Liver (tissue), 9 donors: ENCODE data around the gene COL12A1. TPM values are rescaled to one million over a fixed set of nuclear protein-coding genes. Genes with fewer than 3 reads are reported as not detected.

ENCODE experiments used
- DNase-seq: peaks from one replicate; pipeline ENCODE4 v3.0.0-alpha.2; 2017; ENCODE audit warnings: low spot score
- H3K27ac ChIP-seq, 2 donors: one replicate each; pipeline ENCODE4 v1.7.0; 2013; ENCODE audit warnings: inconsistent platforms in 2 of 2, low read length in 2 of 2, control low read depth in 1 of 2, low read depth in 1 of 2, mild to moderate bottlenecking in 1 of 2
- H3K27me3 ChIP-seq, 4 donors: one replicate each; pipeline versions ENCODE4 v1.6.1 to v1.7.0; 2013; ENCODE audit warnings: low read length in 3 of 4, inconsistent platforms in 1 of 4, mild to moderate bottlenecking in 1 of 4, moderate library complexity in 1 of 4; ENCODE audit not compliant: control insufficient read depth in 4 of 4, insufficient read depth in 4 of 4
- H3K36me3 ChIP-seq, 4 donors: one replicate each; pipeline versions ENCODE4 v1.6.1 to v1.7.0; 2013; ENCODE audit warnings: low read length in 3 of 4, mild to moderate bottlenecking in 3 of 4, low read depth in 1 of 4, moderate library complexity in 1 of 4; ENCODE audit not compliant: control insufficient read depth in 4 of 4, insufficient read depth in 3 of 4
- H3K4me1 ChIP-seq, 4 donors: one replicate each; pipeline versions ENCODE4 v1.6.1 to v1.7.0; 2013; ENCODE audit warnings: low read length in 3 of 4, mild to moderate bottlenecking in 3 of 4, moderate library complexity in 1 of 4; ENCODE audit not compliant: control insufficient read depth in 4 of 4, insufficient read depth in 4 of 4
- H3K4me3 ChIP-seq, 3 donors: one replicate each; pipeline versions ENCODE4 v1.6.1 to v1.7.0; 2013; ENCODE audit warnings: low read length in 3 of 3, control low read depth in 1 of 3, low read depth in 1 of 3, mild to moderate bottlenecking in 1 of 3
- H3K9ac ChIP-seq, 2 donors: one replicate each; pipeline ENCODE4 v1.7.0; 2013; ENCODE audit warnings: low read length in 2 of 2, mild to moderate bottlenecking in 2 of 2, moderate library complexity in 2 of 2, control low read depth in 1 of 2, low read depth in 1 of 2
- H3K9me3 ChIP-seq, 4 donors: one replicate each; pipeline versions ENCODE4 v1.6.1 to v1.7.0; 2013; ENCODE audit warnings: low read length in 3 of 4; ENCODE audit not compliant: control insufficient read depth in 4 of 4
- ATF3 ChIP-seq: IDR thresholded peaks from 2 replicates; pipeline ENCODE4 v1.6.1; 2016; ENCODE audit warnings: antibody characterized with exemption
- FOXA2 ChIP-seq: IDR thresholded peaks from 2 replicates; pipeline ENCODE4 v1.6.1; 2016; ENCODE audit warnings: antibody characterized with exemption
- HNF4A ChIP-seq, 2 donors: conservative IDR thresholded peaks; 2 replicates each; pipeline ENCODE4 v1.6.1; 2016; ENCODE audit warnings: antibody characterized with exemption in 2 of 2, mild to moderate bottlenecking in 2 of 2
- JUND ChIP-seq, 2 donors: IDR thresholded peaks; 2 replicates each; pipeline ENCODE4 v1.6.1; 2016; ENCODE audit warnings: antibody characterized with exemption in 2 of 2
- MAX ChIP-seq: IDR thresholded peaks from 2 replicates; pipeline ENCODE4 v1.6.1; 2016; ENCODE audit warnings: antibody characterized with exemption
- NR2F2 ChIP-seq: IDR thresholded peaks from 2 replicates; pipeline ENCODE4 v1.6.1; 2016; ENCODE audit warnings: antibody characterized with exemption
- RAD21 ChIP-seq, 2 donors: IDR thresholded peaks; 2 replicates each; pipeline ENCODE4 v1.6.1; 2016; ENCODE audit warnings: antibody characterized with exemption in 2 of 2, mild to moderate bottlenecking in 2 of 2
- REST ChIP-seq: IDR thresholded peaks from 2 replicates; pipeline ENCODE4 v1.6.1; 2016; ENCODE audit warnings: antibody characterized with exemption, mild to moderate bottlenecking
- RXRA ChIP-seq, 2 donors: IDR thresholded peaks; 2 replicates each; pipeline ENCODE4 v1.6.1; 2017 to 2018; ENCODE audit warnings: antibody characterized with exemption in 2 of 2, mild to moderate bottlenecking in 1 of 2
- TAF1 ChIP-seq: conservative IDR thresholded peaks from 2 replicates; pipeline ENCODE4 v1.6.1; 2016; ENCODE audit warnings: antibody characterized with exemption, mild to moderate bottlenecking
- ZBTB33 ChIP-seq: IDR thresholded peaks from 2 replicates; pipeline ENCODE4 v1.6.1; 2016; ENCODE audit warnings: antibody characterized with exemption
- WGBS: extraction: QIAGEN DNeasy Blood & Tissue Kit; methylation state at CpG from one replicate; pipeline ENCODE4 v1.1.7; 2013; 5-methylcytosine and 5-hydroxymethylcytosine counted together
- polyA plus RNA-seq, 2 donors: library from polyadenylated mRNA; stranded (reverse) in 1 of 2; unstranded in 1 of 2; fragments of 200-250 nt in 1 of 2; fragments of >200 nt in 1 of 2; fragmentation: Nextera tagmentation in 1 of 2; extraction: Ambion mirVana in 1 of 2; gene quantifications; one replicate each; pipeline versions ENCODE4 v1.2.1 to v1.2.3, GENCODE V29; 2013 to 2015
- total RNA-seq, 2 donors: library from RNA; depleted of rRNA; stranded (reverse); fragments of >200 nt; gene quantifications; one replicate each; pipeline ENCODE4 v1.2.3, GENCODE V29; 2014
- donor health status: healthy.
- donor health status: healthy.
- donor health status: healthy.
- donor health status: healthy.
- donor health status: healthy.

COL12A1 gene
- 1 to 10 TPM; 2.1 to 5.1 TPM for total RNA-seq
- 1 to 10 TPM in 1 of 2 donors, under 1 TPM in 1; 0.15 to 1.5 TPM for polyA plus RNA-seq

- Histone ChIP-seq H3K9ac (no peak within 1 kb of the TSS), H3K27ac (peak within 1 kb of the TSS; percentile 20 to 43), H3K27me3 (peaks cover 0 to 26% (median 11%) of the 10 kb centered on the region in 4 donors), H3K4me1 (peaks cover 18 to 49% (median 30%) of the 10 kb centered on the region in 4 donors), H3K4me3 (peak within 1 kb of the TSS; percentile 23 to 49 (median 24)), H3K9me3 (no peaks in the 10 kb centered on the region), H3K36me3 (no peaks in the 10 kb centered on the region)
- WGBS = 3% methylated on average over 64 of the region's 64 CpGs
- TF ChIP-seq RXRA (IDR thresholded peaks at IDR 0.05) = no peak
- no peak for DNase-seq
Measured at GRCh38 chr6:75205776-75206575, at the start of gene COL12A1. TSS of gene COL12A1 (minus strand) at chr6:75206053. CDS start at chr6:75202792, 3,261 bp downstream.

- TF ChIP-seq HNF4A (conservative IDR thresholded peaks at IDR 0.05) (no peak), NR2F2 (no peak), JUND (IDR thresholded peaks at IDR 0.05) (no peak), ZBTB33 (no peak), MAX (no peak), REST (no peak)
- Histone ChIP-seq H3K36me3 (peaks cover 0 to 13% (median 7%) of the 10 kb centered on the region in 4 donors), H3K4me1 (no peaks in the 10 kb centered on the region), H3K9ac (no peak overlapping the region), H3K9me3 (no peaks in the 10 kb centered on the region), H3K4me3 (no peak overlapping the region), H3K27ac (no peak overlapping the region), H3K27me3 (no peaks in the 10 kb centered on the region)
- 77% methylated on average over 2 of the region's 2 CpGs for WGBS
- DNase-seq = no peak
Measured at GRCh38 chr6:75250552-75250951, 44.7 kb upstream of the COL12A1 start.

GRCh38 chr6:75249837-75250236 lies 44.0 kb upstream of the COL12A1 start:
- peaks cover 0 to 11% (median 4%) of the 10 kb centered on the region in 4 donors for H3K36me3 ChIP-seq

More at GRCh38 chr6:75249837-75250236, 44.0 kb upstream of the COL12A1 start:
- TF ChIP-seq ATF3 (no peak), TAF1 (no peak), RAD21 (IDR thresholded peaks at IDR 0.05) (no peak), REST (no peak), FOXA2 (no peak), HNF4A (conservative IDR thresholded peaks at IDR 0.05) (no peak), MAX (no peak)
- Histone ChIP-seq H3K27me3 (no peaks in the 10 kb centered on the region), H3K4me3 (no peak overlapping the region), H3K9ac (no peak overlapping the region), H3K27ac (no peak overlapping the region), H3K4me1 (no peaks in the 10 kb centered on the region), H3K9me3 (no peaks in the 10 kb centered on the region)
- no peak for DNase-seq
